ENCODE data around the gene PTPRK. TPM values are rescaled to one million over a fixed set of nuclear protein-coding genes. Genes with fewer than 3 reads are reported as not detected.

PTPRK gene
- total and polyA plus RNA-seq, 7 donors = 6.0 to 51.3 (median 46.7) TPM

- no peaks in the 10 kb centered on the region for H3K9me3 ChIP-seq
- no peak overlapping the region for H3K4me3 ChIP-seq
- H3K27me3 ChIP-seq = no peaks in the 10 kb centered on the region
- 47 to 73% methylated on average over 1 of the region's 1 CpG for WGBS, 2 donors
- H3K36me3 ChIP-seq = no peaks in the 10 kb centered on the region
- peaks cover 0 to 10% (median 7%) of the 10 kb centered on the region in 4 donors for H3K4me1 ChIP-seq
- TF ChIP-seq CTCF (IDR thresholded peaks at IDR 0.05) (no peak), POLR2AphosphoS5 (IDR thresholded peaks at IDR 0.05) (no peak), POLR2A (IDR thresholded peaks at IDR 0.05) (no peak), EP300 (IDR thresholded peaks at IDR 0.05) (no peak)
- no peak overlapping the region for H3K27ac ChIP-seq
- intact Hi-C loops (cut with DNase I) = no loop called here
- DNase-seq = no peak
Measured at GRCh38 chr6:128474933-128475332, 45.5 kb downstream of the PTPRK start.

DNA sequence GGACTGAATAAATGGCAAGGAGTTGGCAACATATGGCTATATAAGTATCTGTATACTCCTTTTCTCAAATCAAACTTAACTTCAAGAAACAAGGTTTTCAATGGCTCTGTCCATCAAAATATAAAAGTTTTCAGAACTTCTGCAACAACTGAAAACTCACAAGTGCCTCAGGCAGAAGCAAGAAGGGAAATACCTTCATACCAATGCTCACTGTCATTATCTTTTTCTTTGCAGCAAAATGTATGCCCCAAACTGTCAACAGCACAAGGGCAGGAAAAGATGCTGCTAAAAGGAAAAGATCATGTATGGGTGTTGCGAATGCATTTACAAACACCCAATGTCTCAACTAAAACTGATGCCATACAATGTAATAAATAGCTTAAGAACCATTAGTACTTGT lies 45.9 kb downstream of the PTPRK start:
- Histone ChIP-seq H3K36me3 (no peaks in the 10 kb centered on the region), H3K27me3 (no peaks in the 10 kb centered on the region), H3K27ac (no peak overlapping the region), H3K9me3 (no peaks in the 10 kb centered on the region), H3K4me1 (peaks cover 0 to 12% (median 7%) of the 10 kb centered on the region in 4 donors), H3K4me3 (no peak overlapping the region)
- TF ChIP-seq POLR2A (IDR thresholded peaks at IDR 0.05) (no peak), EP300 (IDR thresholded peaks at IDR 0.05) (no peak), POLR2AphosphoS5 (IDR thresholded peaks at IDR 0.05) (no peak), CTCF (IDR thresholded peaks at IDR 0.05) (no peak)
- WGBS, 2 donors = 95 to 100% methylated on average over 1 of the region's 1 CpG
- intact Hi-C loops (cut with DNase I) = no loop called here
- DNase-seq = no peak

DNA sequence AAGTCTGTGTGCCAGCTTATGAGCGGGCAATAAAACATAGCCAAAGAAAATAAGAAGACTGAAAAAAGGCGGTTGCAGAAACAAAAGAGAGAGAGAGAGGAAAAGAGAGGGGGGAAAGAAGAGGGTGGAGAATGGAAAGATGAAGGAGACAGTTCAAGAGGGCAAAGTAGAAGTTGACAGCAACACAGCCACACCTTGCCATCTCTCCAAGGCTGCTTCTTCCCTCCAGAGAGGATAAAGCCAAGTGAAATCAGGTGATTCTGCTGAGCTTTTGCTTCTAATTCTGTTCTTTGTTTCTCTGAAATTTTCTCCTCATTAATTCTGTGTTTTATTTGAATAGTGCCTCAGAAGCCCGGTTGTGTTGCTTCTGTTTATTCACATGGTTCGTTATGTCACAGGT lies 48.5 kb downstream of the PTPRK start:
- no peak for TF ChIP-seq POLR2AphosphoS5 (IDR thresholded peaks at IDR 0.05)
- no peak for TF ChIP-seq CTCF (IDR thresholded peaks at IDR 0.05)
- no peak for TF ChIP-seq POLR2A (IDR thresholded peaks at IDR 0.05)
- no peak for TF ChIP-seq EP300 (IDR thresholded peaks at IDR 0.05)
- WGBS, 2 donors = 35 to 71% methylated on average over 4 of the region's 4 CpGs
- no peaks in the 10 kb centered on the region for H3K27me3 ChIP-seq
- intact Hi-C loops (cut with DNase I) = no loop called here
- no peak overlapping the region for H3K4me3 ChIP-seq
- H3K27ac ChIP-seq = no peak overlapping the region
- no peaks in the 10 kb centered on the region for H3K36me3 ChIP-seq
- H3K4me1 ChIP-seq = peaks cover 0 to 7% (median 2%) of the 10 kb centered on the region in 4 donors
- H3K9me3 ChIP-seq = no peaks in the 10 kb centered on the region
- DNase-seq = no peak

GRCh38 chr6:128465368-128466343 lies 54.7 kb downstream of the PTPRK start:
- Histone ChIP-seq H3K27me3 (no peaks in the 10 kb centered on the region), H3K4me3 (no peak overlapping the region), H3K4me1 (peaks cover 0 to 24% (median 18%) of the 10 kb centered on the region in 4 donors), H3K27ac (no peak overlapping the region), H3K9me3 (no peaks in the 10 kb centered on the region), H3K36me3 (no peaks in the 10 kb centered on the region)
- no peak for DNase-seq
- TF ChIP-seq POLR2AphosphoS5 (IDR thresholded peaks at IDR 0.05) (no peak), CTCF (IDR thresholded peaks at IDR 0.05) (no peak), EP300 (IDR thresholded peaks at IDR 0.05) (no peak), POLR2A (IDR thresholded peaks at IDR 0.05) (no peak)
- WGBS, 2 donors = 65 to 86% methylated on average over 2 of the region's 2 CpGs
- intact Hi-C loops (cut with DNase I) = no loop called here

Measured in sigmoid colon (tissue), 7 donors.